ENCODE data around the gene ASL.

DNA sequence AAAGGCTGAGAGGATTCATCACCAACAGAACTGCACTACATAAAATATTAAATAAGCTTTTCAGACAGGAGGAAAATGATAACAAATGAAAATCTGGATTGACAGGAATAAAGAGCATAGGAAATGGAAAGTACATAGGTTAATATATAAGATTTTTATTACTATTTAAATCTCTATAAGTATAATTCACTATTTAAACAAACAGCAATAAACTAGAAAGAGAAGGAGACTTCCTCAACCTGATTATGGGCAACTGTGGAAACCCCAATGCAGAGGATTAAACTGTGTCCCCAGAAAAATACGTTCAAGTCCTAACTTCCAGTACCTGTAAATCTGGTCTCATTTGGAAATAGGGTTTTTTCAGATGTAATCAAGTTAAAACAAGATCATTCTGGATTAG is 14.8 kb upstream of the ASL start:
- TF ChIP-seq, protein P1, sequence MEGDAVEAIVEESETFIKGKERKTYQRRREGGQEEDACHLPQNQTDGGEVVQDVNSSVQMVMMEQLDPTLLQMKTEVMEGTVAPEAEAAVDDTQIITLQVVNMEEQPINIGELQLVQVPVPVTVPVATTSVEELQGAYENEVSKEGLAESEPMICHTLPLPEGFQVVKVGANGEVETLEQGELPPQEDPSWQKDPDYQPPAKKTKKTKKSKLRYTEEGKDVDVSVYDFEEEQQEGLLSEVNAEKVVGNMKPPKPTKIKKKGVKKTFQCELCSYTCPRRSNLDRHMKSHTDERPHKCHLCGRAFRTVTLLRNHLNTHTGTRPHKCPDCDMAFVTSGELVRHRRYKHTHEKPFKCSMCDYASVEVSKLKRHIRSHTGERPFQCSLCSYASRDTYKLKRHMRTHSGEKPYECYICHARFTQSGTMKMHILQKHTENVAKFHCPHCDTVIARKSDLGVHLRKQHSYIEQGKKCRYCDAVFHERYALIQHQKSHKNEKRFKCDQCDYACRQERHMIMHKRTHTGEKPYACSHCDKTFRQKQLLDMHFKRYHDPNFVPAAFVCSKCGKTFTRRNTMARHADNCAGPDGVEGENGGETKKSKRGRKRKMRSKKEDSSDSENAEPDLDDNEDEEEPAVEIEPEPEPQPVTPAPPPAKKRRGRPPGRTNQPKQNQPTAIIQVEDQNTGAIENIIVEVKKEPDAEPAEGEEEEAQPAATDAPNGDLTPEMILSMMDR (IDR thresholded peaks at IDR 0.05): no peak
- TF ChIP-seq EZH2 (IDR thresholded peaks at IDR 0.05; ENCODE audit: borderline replicate concordance, insufficient read depth, low read depth, low read length, poor library complexity, severe bottlenecking): no peak

All from B cell (primary cell).